Breast epithelium (tissue), 3 donors: ENCODE measurements around the gene RBFOX1.

ENCODE experiments used
- POLR2A ChIP-seq: fragments of 450-650 bp; IDR thresholded peaks from one replicate; pipeline ENCODE4 v1.6.1; 2016; ENCODE audit warnings: antibody characterized with exemption, mild to moderate bottlenecking, moderate library complexity
- POLR2AphosphoS5 ChIP-seq, 3 donors: sonication (generic); formaldehyde crosslinking; IDR thresholded peaks; one replicate each; pipeline ENCODE4 v1.6.1; 2017; ENCODE audit warnings: antibody characterized with exemption in 3 of 3
- TF ChIP-seq, protein P1 (sequence below), 3 donors: fragments of 450-650 bp; IDR thresholded peaks; one replicate each; pipeline ENCODE4 v1.5.1; 2016 to 2017; ENCODE audit warnings: antibody characterized with exemption in 3 of 3, mild to moderate bottlenecking in 3 of 3, moderate library complexity in 3 of 3

GRCh38 chr16:7290682-7291081, 42.0 kb upstream of the RBFOX1 start:
- TF ChIP-seq, protein P1, sequence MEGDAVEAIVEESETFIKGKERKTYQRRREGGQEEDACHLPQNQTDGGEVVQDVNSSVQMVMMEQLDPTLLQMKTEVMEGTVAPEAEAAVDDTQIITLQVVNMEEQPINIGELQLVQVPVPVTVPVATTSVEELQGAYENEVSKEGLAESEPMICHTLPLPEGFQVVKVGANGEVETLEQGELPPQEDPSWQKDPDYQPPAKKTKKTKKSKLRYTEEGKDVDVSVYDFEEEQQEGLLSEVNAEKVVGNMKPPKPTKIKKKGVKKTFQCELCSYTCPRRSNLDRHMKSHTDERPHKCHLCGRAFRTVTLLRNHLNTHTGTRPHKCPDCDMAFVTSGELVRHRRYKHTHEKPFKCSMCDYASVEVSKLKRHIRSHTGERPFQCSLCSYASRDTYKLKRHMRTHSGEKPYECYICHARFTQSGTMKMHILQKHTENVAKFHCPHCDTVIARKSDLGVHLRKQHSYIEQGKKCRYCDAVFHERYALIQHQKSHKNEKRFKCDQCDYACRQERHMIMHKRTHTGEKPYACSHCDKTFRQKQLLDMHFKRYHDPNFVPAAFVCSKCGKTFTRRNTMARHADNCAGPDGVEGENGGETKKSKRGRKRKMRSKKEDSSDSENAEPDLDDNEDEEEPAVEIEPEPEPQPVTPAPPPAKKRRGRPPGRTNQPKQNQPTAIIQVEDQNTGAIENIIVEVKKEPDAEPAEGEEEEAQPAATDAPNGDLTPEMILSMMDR (IDR thresholded peaks at IDR 0.05) = no peak
- no peak for TF ChIP-seq POLR2AphosphoS5 (IDR thresholded peaks at IDR 0.05)
- TF ChIP-seq POLR2A = no peak
